Uterus (tissue), 2 donors: ENCODE results near the gene FANCC.

Experiments
- POLR2A ChIP-seq, 2 donors: fragments of 450-650 bp; IDR thresholded peaks; one replicate each; pipeline ENCODE4 v1.6.1; 2016; ENCODE audit warnings: antibody characterized with exemption in 2 of 2, mild to moderate bottlenecking in 1 of 2, moderate library complexity in 1 of 2
- TF ChIP-seq, protein P1 (sequence below), 4 experiments: fragments of 200-600 bp in 2 of 4; fragments of 450-650 bp in 2 of 4; sonication (generic) in 2 of 4; IDR thresholded peaks; one replicate each; pipeline ENCODE4 v1.5.1; 2016 to 2019; ENCODE audit warnings: antibody characterized with exemption in 4 of 4, mild to moderate bottlenecking in 2 of 4, moderate library complexity in 1 of 4

DNA sequence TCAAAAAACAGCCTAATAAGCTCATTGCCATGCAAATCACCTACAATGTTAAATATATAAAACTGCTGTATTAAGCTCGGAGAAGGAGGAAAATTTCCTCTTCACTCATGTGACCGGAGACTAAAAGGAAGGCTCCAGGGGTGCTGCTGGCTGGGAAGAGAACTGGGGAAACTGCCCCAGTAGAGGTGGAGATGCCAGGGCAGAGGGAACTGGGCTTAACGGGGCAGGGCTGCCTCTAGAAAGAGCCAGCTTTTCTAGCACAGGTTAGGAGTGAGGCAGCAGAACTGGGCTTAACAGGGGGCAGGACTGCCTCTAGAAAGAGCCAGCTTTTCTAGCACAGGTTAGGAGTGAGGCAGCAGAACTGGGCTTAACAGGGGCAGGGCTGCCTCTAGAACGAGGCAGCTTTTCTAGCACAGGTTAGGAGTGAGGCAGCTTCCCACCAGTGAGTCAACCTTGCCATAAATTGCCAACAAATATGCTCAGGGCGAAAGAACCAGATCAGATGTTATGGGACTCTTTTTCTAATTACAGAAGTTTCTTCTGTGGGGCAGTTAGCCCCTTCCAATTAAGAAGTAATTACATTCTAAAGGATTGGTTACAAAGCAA is 115.3 kb downstream of the FANCC start:
- TF ChIP-seq, protein P1, sequence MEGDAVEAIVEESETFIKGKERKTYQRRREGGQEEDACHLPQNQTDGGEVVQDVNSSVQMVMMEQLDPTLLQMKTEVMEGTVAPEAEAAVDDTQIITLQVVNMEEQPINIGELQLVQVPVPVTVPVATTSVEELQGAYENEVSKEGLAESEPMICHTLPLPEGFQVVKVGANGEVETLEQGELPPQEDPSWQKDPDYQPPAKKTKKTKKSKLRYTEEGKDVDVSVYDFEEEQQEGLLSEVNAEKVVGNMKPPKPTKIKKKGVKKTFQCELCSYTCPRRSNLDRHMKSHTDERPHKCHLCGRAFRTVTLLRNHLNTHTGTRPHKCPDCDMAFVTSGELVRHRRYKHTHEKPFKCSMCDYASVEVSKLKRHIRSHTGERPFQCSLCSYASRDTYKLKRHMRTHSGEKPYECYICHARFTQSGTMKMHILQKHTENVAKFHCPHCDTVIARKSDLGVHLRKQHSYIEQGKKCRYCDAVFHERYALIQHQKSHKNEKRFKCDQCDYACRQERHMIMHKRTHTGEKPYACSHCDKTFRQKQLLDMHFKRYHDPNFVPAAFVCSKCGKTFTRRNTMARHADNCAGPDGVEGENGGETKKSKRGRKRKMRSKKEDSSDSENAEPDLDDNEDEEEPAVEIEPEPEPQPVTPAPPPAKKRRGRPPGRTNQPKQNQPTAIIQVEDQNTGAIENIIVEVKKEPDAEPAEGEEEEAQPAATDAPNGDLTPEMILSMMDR (IDR thresholded peaks at IDR 0.05): no peak
- TF ChIP-seq POLR2A (IDR thresholded peaks at IDR 0.05): no peak
